Naive thymus-derived CD8-positive, alpha-beta T cell (primary cell): ENCODE results near the gene ARHGAP26. TPM values are rescaled to one million over a fixed set of nuclear protein-coding genes. Genes with fewer than 3 reads are reported as not detected.

Source experiments
- ATAC-seq, 2 donors: fragments of 150-1000 bp; cut with Tn5 transposase in 1 of 2; sonication (Bioruptor Pico), chemical (Tn5 transposase) in 1 of 2; 1 replicate in 1 of 2; 2 replicates in 1 of 2; pipeline ENCODE4 v1.10.0; 2021; ENCODE audit warnings: mild to moderate bottlenecking in 2 of 2, moderate library complexity in 2 of 2
- POLR2A ChIA-PET: fragments of 350-600 bp; sonication (Branson Sonifier 250); formaldehyde crosslinking; loops from one replicate; lab custom pipeline; 2021; ENCODE audit warnings: antibody characterized with exemption; lab: Charles Lee
- DNase-seq, 10 donors: peaks; one replicate each; pipeline versions ENCODE4 v3.0.0 to v3.0.0-alpha.2; 2020 to 2022
- H3K27ac Mint-ChIP-seq, 10 donors: one replicate each; pipeline ENCODE4 v1.8.0; 2020 to 2022; ENCODE audit warnings: mild to moderate bottlenecking in 10 of 10, mixed read lengths in 10 of 10, moderate library complexity in 4 of 10, inconsistent platforms in 1 of 10
- H3K27me3 Mint-ChIP-seq, 5 donors: one replicate each; pipeline ENCODE4 v1.8.0; 2021 to 2022; ENCODE audit warnings: mixed read lengths in 5 of 5
- H3K36me3 Mint-ChIP-seq, 3 donors: one replicate each; pipeline ENCODE4 v1.8.0; 2020 to 2022; ENCODE audit warnings: mixed read lengths in 3 of 3, mild to moderate bottlenecking in 2 of 3, inconsistent platforms in 1 of 3
- H3K4me1 Mint-ChIP-seq, 4 donors: one replicate each; pipeline ENCODE4 v1.8.0; 2021 to 2022; ENCODE audit warnings: mixed read lengths in 4 of 4
- H3K4me3 Mint-ChIP-seq, 10 donors: one replicate each; pipeline ENCODE4 v1.8.0; 2020 to 2022; ENCODE audit warnings: mild to moderate bottlenecking in 10 of 10, mixed read lengths in 10 of 10, moderate library complexity in 6 of 10, inconsistent platforms in 1 of 10
- H3K9me3 Mint-ChIP-seq, 9 donors: one replicate each; pipeline ENCODE4 v1.8.0; 2020 to 2022; ENCODE audit warnings: mixed read lengths in 9 of 9, mild to moderate bottlenecking in 3 of 9, inconsistent platforms in 1 of 9, moderate library complexity in 1 of 9
- polyA plus RNA-seq, 3 donors: library from polyadenylated mRNA; unstranded; fragments of 300-500 nt; fragmentation: Illumina TruSeq; gene quantifications; one replicate each; pipeline ENCODE4 v1.2.3, GENCODE V29; 2021
- total RNA-seq, 8 experiments: library from RNA in 2 of 8; stranded (reverse) in 2 of 8; gene quantifications; one replicate each; pipeline ENCODE4 v1.2.3 and lab custom pipeline; 2021 to 2026

The ARHGAP26 gene
- total and polyA plus RNA-seq, 5 experiments from 2014 or later, result 9.1 to 30.5 (median 15.7) TPM

DNA sequence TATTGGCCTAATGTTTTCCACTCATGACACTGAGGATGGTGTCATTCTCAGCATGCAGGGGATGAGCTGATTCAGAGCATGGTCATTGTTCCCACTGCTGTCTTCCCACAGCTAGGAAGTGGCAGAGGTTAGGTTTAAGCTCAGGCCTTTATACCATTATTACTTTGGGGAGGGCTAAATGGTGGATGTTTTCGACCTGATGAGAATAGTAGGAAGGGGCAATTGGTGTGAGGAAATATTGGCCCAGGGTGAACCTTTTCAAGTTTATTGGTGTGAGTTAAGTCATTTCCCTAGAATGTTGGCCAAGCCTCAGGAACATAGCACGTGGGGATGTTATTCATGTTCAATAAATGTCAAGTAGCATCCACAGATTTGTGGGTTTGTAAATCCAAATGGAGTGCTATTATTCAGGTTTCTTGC, 59.6 kb downstream of the ARHGAP26 start:
- Mint-ChIP-seq H3K9me3 (no peaks in the 10 kb centered on the region), H3K27me3 (no peaks in the 10 kb centered on the region), H3K4me1 (peaks cover 29 to 88% (median 74%) of the 10 kb centered on the region in 4 donors), H3K27ac (no peak overlapping the region), H3K36me3 (peaks cover 0 to 3% (median 2%) of the 10 kb centered on the region in 3 donors), H3K4me3 (no peak overlapping the region)
- ATAC-seq, result no peak
- POLR2A ChIA-PET, result interaction anchor here (0.5 kb wide), 1 partner anchor 9 kb away, joined by 6 read pairs; no protein-coding TSS in a partner anchor
- DNase-seq, result no peak

- Mint-ChIP-seq H3K27me3 (no peaks in the 10 kb centered on the region), H3K4me3 (no peak overlapping the region), H3K9me3 (no peaks in the 10 kb centered on the region), H3K4me1 (peaks cover 29 to 88% (median 76%) of the 10 kb centered on the region in 4 donors), H3K27ac (no peak overlapping the region), H3K36me3 (peaks cover 0 to 3% (median 2%) of the 10 kb centered on the region in 3 donors)
- ATAC-seq (no peak), DNase-seq (no peak)
- POLR2A ChIA-PET, result no interaction called here
Measured at GRCh38 chr5:142830241-142831008, 60.2 kb downstream of the ARHGAP26 start.

DNA sequence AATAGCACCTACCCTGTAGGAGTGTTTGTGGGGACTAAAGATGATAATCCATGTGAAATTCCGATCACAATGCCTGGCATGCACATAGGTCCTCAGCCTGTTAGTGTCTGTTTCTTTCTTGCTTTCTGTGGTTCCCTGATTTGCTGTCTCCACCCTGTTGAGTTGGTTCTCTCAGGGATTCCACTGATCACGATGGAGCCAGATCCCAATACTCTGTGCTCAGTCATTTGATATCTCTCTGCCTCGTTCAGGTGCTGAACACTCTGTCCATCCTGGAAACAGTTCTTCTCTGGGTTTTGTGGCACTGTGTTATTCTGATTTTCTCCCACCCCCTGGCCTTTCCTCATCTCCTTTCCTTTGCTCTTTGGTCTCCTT, 60.8 kb downstream of the ARHGAP26 start:
- ATAC-seq (no peak), DNase-seq (no peak)
- Mint-ChIP-seq H3K4me1 (peaks cover 27 to 88% (median 77%) of the 10 kb centered on the region in 4 donors), H3K9me3 (no peaks in the 10 kb centered on the region), H3K27me3 (no peaks in the 10 kb centered on the region), H3K27ac (peak overlapping the region in 1 of 10 donors; percentile 2), H3K4me3 (no peak overlapping the region), H3K36me3 (peaks cover 0 to 3% (median 2%) of the 10 kb centered on the region in 3 donors)
- POLR2A ChIA-PET, result no interaction called here

DNA sequence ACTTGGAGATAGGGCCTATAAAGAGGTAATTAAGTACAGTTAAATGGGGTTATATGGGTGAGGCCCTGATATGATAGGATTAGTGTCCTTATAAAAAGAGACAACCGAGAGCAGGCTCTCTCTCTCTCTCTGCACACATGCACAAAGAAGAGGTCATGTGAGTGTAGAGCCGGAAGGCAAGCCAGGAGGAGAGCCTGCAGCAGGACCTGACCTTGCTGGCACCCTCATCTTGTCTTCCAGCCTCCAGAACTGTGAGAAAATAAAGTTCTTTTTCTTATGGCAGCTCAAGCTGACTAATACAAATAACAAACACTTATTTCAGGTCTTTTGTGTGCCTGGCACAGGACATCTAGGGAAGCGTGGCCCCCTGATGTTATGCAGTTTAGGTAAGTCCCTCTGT, 62.1 kb downstream of the ARHGAP26 start:
- H3K4me1 Mint-ChIP-seq, result peaks cover 28 to 88% (median 75%) of the 10 kb centered on the region in 4 donors
- peaks cover 0 to 3% (median 2%) of the 10 kb centered on the region in 3 donors for H3K36me3 Mint-ChIP-seq
- H3K27me3 Mint-ChIP-seq, result no peaks in the 10 kb centered on the region
- H3K4me3 Mint-ChIP-seq, result no peak overlapping the region
- peak overlapping the region in 3 of 10 donors; percentile 14 to 59 (median 46) for H3K27ac Mint-ChIP-seq
- DNase-seq, result no peak
- ATAC-seq, result no peak
- POLR2A ChIA-PET, result no interaction called here
- H3K9me3 Mint-ChIP-seq, result no peaks in the 10 kb centered on the region

DNA sequence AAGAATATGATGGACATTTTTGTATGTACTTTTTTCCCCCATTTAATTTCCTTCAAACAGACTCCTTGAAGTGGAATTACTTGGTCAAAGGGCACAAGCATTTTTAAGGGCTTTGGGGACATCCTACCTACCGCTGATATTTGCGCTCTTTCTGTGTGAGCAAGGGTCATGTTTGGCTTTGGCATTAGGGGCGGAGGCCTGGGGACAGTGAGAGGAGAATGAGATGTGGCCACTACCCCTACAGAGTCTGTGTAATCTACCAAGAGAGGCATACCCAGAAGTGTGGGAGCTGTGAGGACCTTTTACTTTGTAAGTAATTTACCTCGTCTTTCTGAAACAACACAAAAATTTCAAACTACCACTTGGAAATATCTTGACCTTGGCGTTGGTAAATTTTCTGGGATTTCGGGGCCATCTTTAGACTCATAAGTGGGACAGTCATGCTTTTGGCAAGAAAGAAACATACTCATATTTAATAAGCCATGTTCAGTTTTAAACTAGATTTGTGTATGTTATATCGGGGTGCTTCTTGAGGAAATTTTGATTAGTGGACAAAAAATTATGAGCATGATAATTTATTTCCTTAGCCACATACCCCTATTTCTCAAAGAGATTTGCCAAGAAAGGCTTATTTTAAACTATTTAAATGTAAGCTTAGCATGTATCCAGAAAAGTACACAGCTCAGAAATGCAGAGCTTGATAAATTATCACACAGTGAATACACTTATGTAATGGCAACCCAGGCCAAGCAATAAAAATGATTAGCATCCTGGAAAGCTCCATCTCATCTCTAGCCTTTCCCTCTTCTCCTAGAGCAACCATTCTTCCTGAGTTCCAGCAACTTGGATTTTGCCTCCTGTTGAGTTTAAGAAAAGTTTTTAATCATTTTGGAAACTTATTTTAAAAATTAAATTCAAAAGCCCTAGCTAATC, 63.6 kb downstream of the ARHGAP26 start:
- POLR2A ChIA-PET, result interaction anchor here (0.9 kb wide), 1 partner anchor 12 kb away, joined by 3 read pairs; no protein-coding TSS in a partner anchor
- no peaks in the 10 kb centered on the region for H3K27me3 Mint-ChIP-seq
- H3K36me3 Mint-ChIP-seq, result peaks cover 0 to 5% (median 2%) of the 10 kb centered on the region in 3 donors
- H3K27ac Mint-ChIP-seq, result no peak overlapping the region
- H3K9me3 Mint-ChIP-seq, result no peaks in the 10 kb centered on the region
- no peak overlapping the region for H3K4me3 Mint-ChIP-seq
- no peak for ATAC-seq
- peaks cover 29 to 81% (median 64%) of the 10 kb centered on the region in 4 donors for H3K4me1 Mint-ChIP-seq
- DNase-seq, result no peak

DNA sequence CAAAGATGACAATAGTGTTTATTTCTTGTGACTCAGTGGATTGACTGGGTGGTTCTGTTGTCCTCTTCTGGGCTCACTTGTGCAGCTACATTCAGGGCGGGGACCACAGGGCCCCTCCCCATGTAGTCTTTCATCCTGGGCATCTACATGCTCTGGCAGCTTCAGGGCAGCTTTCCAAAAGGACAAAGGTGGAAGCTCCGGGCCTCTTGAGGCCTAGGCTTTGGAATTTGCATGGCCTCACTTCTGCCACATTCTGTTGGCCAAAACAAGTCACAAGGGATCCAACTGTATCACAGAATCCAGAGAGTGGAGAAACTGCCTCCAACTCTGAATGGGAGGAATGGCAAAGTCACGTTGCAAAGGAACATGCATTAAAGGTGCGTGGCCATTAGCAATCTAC, 64.3 kb downstream of the ARHGAP26 start:
- H3K36me3 Mint-ChIP-seq, result peaks cover 0 to 5% (median 2%) of the 10 kb centered on the region in 3 donors

DNA sequence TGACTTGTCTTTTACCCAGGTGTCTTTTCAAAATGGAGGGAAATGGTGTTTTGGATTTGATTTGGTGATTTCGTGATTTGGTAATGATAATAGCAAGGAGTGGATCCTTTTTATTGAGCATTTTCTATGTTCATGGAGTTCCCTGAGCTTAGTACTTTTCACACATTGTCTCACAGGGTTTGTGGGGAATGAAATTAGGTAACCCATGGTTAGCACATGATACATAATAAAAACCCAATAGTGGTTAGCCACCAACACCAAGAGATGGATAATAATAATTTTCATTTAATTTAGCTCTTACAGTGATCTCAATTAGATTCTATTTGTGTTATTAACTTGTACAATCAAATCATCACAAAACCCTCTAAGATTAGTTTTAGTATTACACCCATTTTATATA, 65.4 kb downstream of the ARHGAP26 start:
- DNase-seq, result no peak
- Mint-ChIP-seq H3K27me3 (no peaks in the 10 kb centered on the region), H3K36me3 (peaks cover 0 to 5% (median 2%) of the 10 kb centered on the region in 3 donors), H3K4me1 (peaks cover 23 to 68% (median 56%) of the 10 kb centered on the region in 4 donors), H3K4me3 (no peak overlapping the region), H3K9me3 (no peaks in the 10 kb centered on the region), H3K27ac (no peak overlapping the region)
- POLR2A ChIA-PET, result no interaction called here
- ATAC-seq, result no peak

More for the DNA sequence above, 64.3 kb downstream of the ARHGAP26 start:
- H3K27ac Mint-ChIP-seq, result no peak overlapping the region
- POLR2A ChIA-PET, result interaction anchor here (0.9 kb wide), 1 partner anchor 12 kb away, joined by 3 read pairs; no protein-coding TSS in a partner anchor
- ATAC-seq (no peak), DNase-seq (no peak)
- no peaks in the 10 kb centered on the region for H3K9me3 Mint-ChIP-seq
- peaks cover 23 to 74% (median 57%) of the 10 kb centered on the region in 4 donors for H3K4me1 Mint-ChIP-seq
- H3K4me3 Mint-ChIP-seq, result no peak overlapping the region
- H3K27me3 Mint-ChIP-seq, result no peaks in the 10 kb centered on the region

- no peak for ATAC-seq
- Mint-ChIP-seq H3K36me3 (peaks cover 0 to 5% (median 2%) of the 10 kb centered on the region in 3 donors), H3K27ac (peak overlapping the region in 1 of 10 donors; percentile 34), H3K27me3 (no peaks in the 10 kb centered on the region), H3K4me3 (no peak overlapping the region), H3K9me3 (no peaks in the 10 kb centered on the region), H3K4me1 (peaks cover 26 to 68% (median 56%) of the 10 kb centered on the region in 4 donors)
- no peak for DNase-seq
- POLR2A ChIA-PET, result no interaction called here
Measured at GRCh38 chr5:142836048-142836447, 65.9 kb downstream of the ARHGAP26 start.

- Mint-ChIP-seq H3K4me1 (peaks cover 24 to 67% (median 52%) of the 10 kb centered on the region in 4 donors), H3K27me3 (no peaks in the 10 kb centered on the region), H3K27ac (no peak overlapping the region), H3K36me3 (peaks cover 0 to 5% (median 2%) of the 10 kb centered on the region in 3 donors), H3K9me3 (no peaks in the 10 kb centered on the region), H3K4me3 (peak overlapping the region in 1 of 10 donors; percentile 52)
- POLR2A ChIA-PET, result interaction anchor here (0.7 kb wide), 1 partner anchor 218 kb away, joined by 6 read pairs; no protein-coding TSS in a partner anchor
- ATAC-seq (no peak), DNase-seq (no peak)
Measured at GRCh38 chr5:142837081-142837725, 67.0 kb downstream of the ARHGAP26 start.

DNA sequence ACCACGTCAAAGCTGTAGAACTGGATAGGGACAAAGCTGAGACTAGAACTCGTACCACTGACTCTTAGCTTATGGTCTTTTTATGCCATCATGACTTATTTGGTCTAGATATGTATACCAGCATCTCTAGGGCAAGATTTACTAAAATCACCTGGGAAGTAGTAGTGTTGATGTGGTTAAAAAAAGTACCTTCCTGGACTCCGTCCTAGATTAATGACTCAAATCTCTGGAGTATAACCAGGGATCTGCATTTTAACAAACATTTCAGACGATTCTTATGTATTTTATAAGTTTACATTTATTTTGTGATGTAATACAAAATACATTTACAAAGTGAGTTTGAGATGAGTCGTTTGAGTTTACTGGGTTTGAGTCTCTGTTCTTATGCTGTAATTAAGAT, 68.7 kb downstream of the ARHGAP26 start:
- peaks cover 0 to 2% (median 0%) of the 10 kb centered on the region in 3 donors for H3K36me3 Mint-ChIP-seq
- ATAC-seq, result no peak
- H3K4me1 Mint-ChIP-seq, result peaks cover 23 to 72% (median 54%) of the 10 kb centered on the region in 4 donors
- no peaks in the 10 kb centered on the region for H3K9me3 Mint-ChIP-seq
- no peak for DNase-seq
- no peak overlapping the region for H3K4me3 Mint-ChIP-seq
- no peaks in the 10 kb centered on the region for H3K27me3 Mint-ChIP-seq
- H3K27ac Mint-ChIP-seq, result no peak overlapping the region
- POLR2A ChIA-PET, result interaction anchor here (0.8 kb wide), 1 partner anchor 9 kb away, joined by 3 read pairs; no protein-coding TSS in a partner anchor

GRCh38 chr5:142839711-142840346, 69.7 kb downstream of the ARHGAP26 start:
- Mint-ChIP-seq H3K4me3 (no peak overlapping the region), H3K4me1 (peaks cover 24 to 74% (median 57%) of the 10 kb centered on the region in 4 donors), H3K9me3 (no peaks in the 10 kb centered on the region), H3K36me3 (peaks cover 0 to 2% (median 0%) of the 10 kb centered on the region in 3 donors), H3K27ac (no peak overlapping the region), H3K27me3 (no peaks in the 10 kb centered on the region)
- ATAC-seq (no peak), DNase-seq (no peak)
- POLR2A ChIA-PET, result no interaction called here
